HepG2 (cell line): ENCODE results near the gene TCFL5. TPM values are rescaled to one million over a fixed set of nuclear protein-coding genes. Genes with fewer than 3 reads are reported as not detected.
A peak's percentile ranks its signal among the peaks of the same experiment; 100 is the strongest.

ENCODE experiments used
- GATAD2A ChIP-seq: IDR thresholded peaks from 2 replicates; pipeline ENCODE4 v1.6.1; 2016
- ISX ChIP-seq: sonication (generic); formaldehyde crosslinking; conservative IDR thresholded peaks from 2 replicates; pipeline ENCODE4 v1.5.0; 2020; ENCODE audit warnings: missing genetic modification reagents
- KAT8 ChIP-seq: IDR thresholded peaks from 2 replicates; pipeline ENCODE4 v1.6.1; 2016; ENCODE audit warnings: missing genetic modification reagents, missing compliant biosample characterization
- KMT2A ChIP-seq: sonication (generic); formaldehyde crosslinking; IDR thresholded peaks from 2 replicates; pipeline ENCODE4 v1.4.0; 2020; ENCODE audit warnings: missing genetic modification reagents
- NR2C2 ChIP-seq: sonication (generic); formaldehyde crosslinking; IDR thresholded peaks from 2 replicates; pipeline ENCODE4 v1.4.0; 2020; ENCODE audit warnings: missing genetic modification reagents, mild to moderate bottlenecking, moderate library complexity, borderline replicate concordance
- SIX4 ChIP-seq: sonication (generic); formaldehyde crosslinking; IDR thresholded peaks from 2 replicates; pipeline ENCODE4 v1.4.0; 2020; ENCODE audit warnings: missing genetic modification reagents
- SMAD9 ChIP-seq: sonication (generic); formaldehyde crosslinking; IDR thresholded peaks from 2 replicates; pipeline ENCODE4 v1.5.1; 2020; ENCODE audit warnings: mild to moderate bottlenecking, missing genetic modification reagents
- U2AF1 ChIP-seq: fragments of 200-400 bp; formaldehyde crosslinking; optimal IDR thresholded peaks from 2 replicates; pipeline ENCODE3; 2017; ENCODE audit warnings: mild to moderate bottlenecking, low read depth, low read length
- XRCC5 ChIP-seq: fragments of 200-400 bp; formaldehyde crosslinking; optimal IDR thresholded peaks from 2 replicates; pipeline ENCODE3; 2017; ENCODE audit warnings: mild to moderate bottlenecking, low read length
- ZIK1 ChIP-seq: sonication (generic); formaldehyde crosslinking; IDR thresholded peaks from 2 replicates; pipeline ENCODE4 v1.5.0; 2020; ENCODE audit warnings: mild to moderate bottlenecking, low read depth, missing genetic modification reagents, borderline replicate concordance
- ZNF350 ChIP-seq: sonication (generic); formaldehyde crosslinking; IDR thresholded peaks from 2 replicates; pipeline ENCODE4 v1.4.0; 2020; ENCODE audit warnings: mild to moderate bottlenecking, low read depth, missing genetic modification reagents, borderline replicate concordance
- ZNF549 ChIP-seq: sonication (generic); formaldehyde crosslinking; IDR thresholded peaks from 2 replicates; pipeline ENCODE4 v1.5.0; 2020; ENCODE audit warnings: missing genetic modification reagents
- ZNF7 ChIP-seq: IDR thresholded peaks from 2 replicates; pipeline ENCODE4 v1.6.1; 2016; ENCODE audit warnings: missing biosample characterization, missing genetic modification reagents
- ZNF776 ChIP-seq: sonication (generic); formaldehyde crosslinking; IDR thresholded peaks from 2 replicates; pipeline ENCODE4 v1.4.0; 2020; ENCODE audit warnings: mild to moderate bottlenecking, missing genetic modification reagents
- ZNF883 ChIP-seq: sonication (generic); formaldehyde crosslinking; IDR thresholded peaks from 2 replicates; pipeline ENCODE4 v1.5.1; 2020; ENCODE audit warnings: mild to moderate bottlenecking, missing genetic modification reagents; ENCODE audit errors: not compliant biosample characterization
- polyA plus RNA-seq, 8 experiments: library from polyadenylated mRNA; depleted of rRNA in 3 of 8; stranded (reverse) in 7 of 8; unstranded in 1 of 8; fragments of >200 nt; fragmentation: Illumina TruSeq in 4 of 8; extraction: Trizol in 4 of 8; gene quantifications; 2 replicates each; pipeline versions ENCODE4 v1.2.1 to v1.2.3, GENCODE V29; 2011 to 2016; ENCODE audit warnings: low read depth in 4 of 8, missing spikeins in 1 of 8, mixed read lengths in 1 of 8; ENCODE audit not compliant: insufficient read depth in 1 of 8
- total RNA-seq, 5 experiments: library from RNA; depleted of rRNA; stranded (reverse); fragments of >200 nt; fragmentation: Illumina TruSeq; extraction: Trizol; gene quantifications; 2 replicates each; pipeline ENCODE4 v1.2.3, GENCODE V29; 2016; ENCODE audit warnings: low read depth in 1 of 5
- TF ChIP-seq, protein P1 (sequence below): sonication (generic); formaldehyde crosslinking; IDR thresholded peaks from 2 replicates; pipeline ENCODE4 v1.8.1; 2023; ENCODE audit warnings: mild to moderate bottlenecking, missing genetic modification reagents, borderline replicate concordance
- TF ChIP-seq, protein P2 (sequence below): sonication (generic); formaldehyde crosslinking; IDR thresholded peaks from 2 replicates; pipeline ENCODE4 v1.5.0; 2020; ENCODE audit warnings: missing genetic modification reagents
- TF ChIP-seq, protein P3 (sequence below): sonication (generic); formaldehyde crosslinking; IDR thresholded peaks from 2 replicates; pipeline ENCODE4 v1.5.0; 2020; ENCODE audit warnings: mild to moderate bottlenecking, missing genetic modification reagents, borderline replicate concordance
- TF ChIP-seq, protein P4 (sequence below): sonication (generic); formaldehyde crosslinking; IDR thresholded peaks from 2 replicates; pipeline ENCODE4 v1.5.1; 2020; ENCODE audit warnings: missing genetic modification reagents, mild to moderate bottlenecking, borderline replicate concordance

TCFL5 gene
- total and polyA plus RNA-seq, 2 of the 13 experiments (the other 11 are each of a cell fraction or from before 2014, with no cell fraction given): 14.8 to 20.0 TPM

DNA sequence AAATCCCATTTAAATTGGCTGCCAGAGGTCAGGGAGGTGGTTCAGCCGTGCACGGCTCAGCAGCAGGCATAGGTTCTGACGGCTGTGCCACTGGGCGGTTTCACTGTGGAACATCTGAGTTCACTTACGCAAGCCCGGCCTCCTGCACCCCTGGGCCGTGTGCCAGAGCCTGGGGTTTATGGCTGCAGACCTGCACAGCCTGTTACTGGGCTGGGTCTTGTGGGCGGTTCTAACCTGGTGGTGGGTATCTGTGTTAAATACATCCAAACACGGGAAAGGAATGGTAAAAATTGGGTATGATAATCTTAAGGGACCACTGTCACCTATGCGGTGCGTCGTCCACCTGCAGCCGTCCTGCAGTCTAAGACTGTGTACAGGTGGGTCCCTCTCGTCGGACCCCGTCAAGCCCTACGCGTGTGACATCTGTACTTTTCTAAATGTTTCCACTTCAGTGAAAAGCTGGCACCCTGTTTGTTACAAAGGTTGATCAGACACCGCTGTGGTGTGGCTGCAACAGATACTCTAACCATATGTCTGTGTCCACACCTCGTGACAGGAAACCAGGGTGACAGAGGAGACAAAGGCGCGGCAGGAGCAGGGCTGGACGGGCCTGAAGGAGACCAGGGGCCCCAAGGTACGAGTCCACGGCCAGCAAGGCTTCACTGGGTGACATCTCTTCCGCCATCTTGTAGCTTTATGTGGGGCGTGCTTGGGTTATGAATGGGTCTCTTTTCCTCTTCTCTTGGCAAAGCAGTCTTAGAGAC, 23.3 kb downstream of the TCFL5 start (continued):
- TF ChIP-seq KMT2A (CRISPR knock-in tag) (no peak), GATAD2A (CRISPR knock-in tag) (peak; percentile 44; the same call in 1 of the 2 replicates), ZIK1 (CRISPR knock-in tag) (no peak), ZNF350 (no peak), KAT8 (CRISPR knock-in tag) (no peak), U2AF1 (no peak), NR2C2 (CRISPR knock-in tag) (no peak), XRCC5 (peak; percentile 36), ISX (CRISPR knock-in tag) (no peak), ZNF776 (CRISPR knock-in tag) (no peak), ZNF7 (no peak), SIX4 (no peak), ZNF883 (CRISPR knock-in tag) (no peak), ZNF549 (no peak), SMAD9 (CRISPR knock-in tag) (no peak)
- TF ChIP-seq, protein P1, sequence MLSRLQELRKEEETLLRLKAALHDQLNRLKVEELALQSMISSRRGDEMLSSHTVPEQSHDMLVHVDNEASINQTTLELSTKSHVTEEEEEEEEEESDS (CRISPR knock-in tag): no peak
- TF ChIP-seq, protein P2, sequence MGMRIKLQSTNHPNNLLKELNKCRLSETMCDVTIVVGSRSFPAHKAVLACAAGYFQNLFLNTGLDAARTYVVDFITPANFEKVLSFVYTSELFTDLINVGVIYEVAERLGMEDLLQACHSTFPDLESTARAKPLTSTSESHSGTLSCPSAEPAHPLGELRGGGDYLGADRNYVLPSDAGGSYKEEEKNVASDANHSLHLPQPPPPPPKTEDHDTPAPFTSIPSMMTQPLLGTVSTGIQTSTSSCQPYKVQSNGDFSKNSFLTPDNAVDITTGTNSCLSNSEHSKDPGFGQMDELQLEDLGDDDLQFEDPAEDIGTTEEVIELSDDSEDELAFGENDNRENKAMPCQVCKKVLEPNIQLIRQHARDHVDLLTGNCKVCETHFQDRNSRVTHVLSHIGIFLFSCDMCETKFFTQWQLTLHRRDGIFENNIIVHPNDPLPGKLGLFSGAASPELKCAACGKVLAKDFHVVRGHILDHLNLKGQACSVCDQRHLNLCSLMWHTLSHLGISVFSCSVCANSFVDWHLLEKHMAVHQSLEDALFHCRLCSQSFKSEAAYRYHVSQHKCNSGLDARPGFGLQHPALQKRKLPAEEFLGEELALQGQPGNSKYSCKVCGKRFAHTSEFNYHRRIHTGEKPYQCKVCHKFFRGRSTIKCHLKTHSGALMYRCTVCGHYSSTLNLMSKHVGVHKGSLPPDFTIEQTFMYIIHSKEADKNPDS: no peak
- TF ChIP-seq, protein P3, sequence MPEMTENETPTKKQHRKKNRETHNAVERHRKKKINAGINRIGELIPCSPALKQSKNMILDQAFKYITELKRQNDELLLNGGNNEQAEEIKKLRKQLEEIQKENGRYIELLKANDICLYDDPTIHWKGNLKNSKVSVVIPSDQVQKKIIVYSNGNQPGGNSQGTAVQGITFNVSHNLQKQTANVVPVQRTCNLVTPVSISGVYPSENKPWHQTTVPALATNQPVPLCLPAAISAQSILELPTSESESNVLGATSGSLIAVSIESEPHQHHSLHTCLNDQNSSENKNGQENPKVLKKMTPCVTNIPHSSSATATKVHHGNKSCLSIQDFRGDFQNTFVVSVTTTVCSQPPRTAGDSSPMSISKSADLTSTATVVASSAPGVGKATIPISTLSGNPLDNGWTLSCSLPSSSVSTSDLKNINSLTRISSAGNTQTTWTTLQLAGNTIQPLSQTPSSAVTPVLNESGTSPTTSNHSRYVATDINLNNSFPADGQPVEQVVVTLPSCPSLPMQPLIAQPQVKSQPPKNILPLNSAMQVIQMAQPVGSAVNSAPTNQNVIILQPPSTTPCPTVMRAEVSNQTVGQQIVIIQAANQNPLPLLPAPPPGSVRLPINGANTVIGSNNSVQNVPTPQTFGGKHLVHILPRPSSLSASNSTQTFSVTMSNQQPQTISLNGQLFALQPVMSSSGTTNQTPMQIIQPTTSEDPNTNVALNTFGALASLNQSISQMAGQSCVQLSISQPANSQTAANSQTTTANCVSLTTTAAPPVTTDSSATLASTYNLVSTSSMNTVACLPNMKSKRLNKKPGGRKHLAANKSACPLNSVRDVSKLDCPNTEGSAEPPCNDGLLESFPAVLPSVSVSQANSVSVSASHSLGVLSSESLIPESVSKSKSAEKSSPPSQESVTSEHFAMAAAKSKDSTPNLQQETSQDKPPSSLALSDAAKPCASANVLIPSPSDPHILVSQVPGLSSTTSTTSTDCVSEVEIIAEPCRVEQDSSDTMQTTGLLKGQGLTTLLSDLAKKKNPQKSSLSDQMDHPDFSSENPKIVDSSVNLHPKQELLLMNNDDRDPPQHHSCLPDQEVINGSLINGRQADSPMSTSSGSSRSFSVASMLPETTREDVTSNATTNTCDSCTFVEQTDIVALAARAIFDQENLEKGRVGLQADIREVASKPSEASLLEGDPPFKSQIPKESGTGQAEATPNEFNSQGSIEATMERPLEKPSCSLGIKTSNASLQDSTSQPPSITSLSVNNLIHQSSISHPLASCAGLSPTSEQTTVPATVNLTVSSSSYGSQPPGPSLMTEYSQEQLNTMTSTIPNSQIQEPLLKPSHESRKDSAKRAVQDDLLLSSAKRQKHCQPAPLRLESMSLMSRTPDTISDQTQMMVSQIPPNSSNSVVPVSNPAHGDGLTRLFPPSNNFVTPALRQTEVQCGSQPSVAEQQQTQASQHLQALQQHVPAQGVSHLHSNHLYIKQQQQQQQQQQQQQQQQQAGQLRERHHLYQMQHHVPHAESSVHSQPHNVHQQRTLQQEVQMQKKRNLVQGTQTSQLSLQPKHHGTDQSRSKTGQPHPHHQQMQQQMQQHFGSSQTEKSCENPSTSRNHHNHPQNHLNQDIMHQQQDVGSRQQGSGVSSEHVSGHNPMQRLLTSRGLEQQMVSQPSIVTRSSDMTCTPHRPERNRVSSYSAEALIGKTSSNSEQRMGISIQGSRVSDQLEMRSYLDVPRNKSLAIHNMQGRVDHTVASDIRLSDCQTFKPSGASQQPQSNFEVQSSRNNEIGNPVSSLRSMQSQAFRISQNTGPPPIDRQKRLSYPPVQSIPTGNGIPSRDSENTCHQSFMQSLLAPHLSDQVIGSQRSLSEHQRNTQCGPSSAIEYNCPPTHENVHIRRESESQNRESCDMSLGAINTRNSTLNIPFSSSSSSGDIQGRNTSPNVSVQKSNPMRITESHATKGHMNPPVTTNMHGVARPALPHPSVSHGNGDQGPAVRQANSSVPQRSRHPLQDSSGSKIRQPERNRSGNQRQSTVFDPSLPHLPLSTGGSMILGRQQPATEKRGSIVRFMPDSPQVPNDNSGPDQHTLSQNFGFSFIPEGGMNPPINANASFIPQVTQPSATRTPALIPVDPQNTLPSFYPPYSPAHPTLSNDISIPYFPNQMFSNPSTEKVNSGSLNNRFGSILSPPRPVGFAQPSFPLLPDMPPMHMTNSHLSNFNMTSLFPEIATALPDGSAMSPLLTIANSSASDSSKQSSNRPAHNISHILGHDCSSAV (CRISPR knock-in tag): no peak
- TF ChIP-seq, protein P4, sequence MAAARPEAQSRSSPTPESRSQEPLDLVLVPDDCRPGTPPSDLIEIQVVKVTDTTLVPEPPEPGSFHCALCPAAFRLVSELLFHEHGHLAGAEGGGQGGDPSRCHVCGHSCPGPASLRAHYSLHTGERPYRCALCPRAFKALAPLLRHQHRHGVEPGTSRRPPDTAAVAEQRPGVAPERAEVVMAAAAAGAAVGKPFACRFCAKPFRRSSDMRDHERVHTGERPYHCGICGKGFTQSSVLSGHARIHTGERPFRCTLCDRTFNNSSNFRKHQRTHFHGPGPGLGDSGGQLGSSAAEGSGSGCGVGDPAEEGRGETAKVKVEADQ (CRISPR knock-in tag): no peak
